Brain microvascular endothelial cell (primary cell): ENCODE measurements around the gene CEP72.
"Not testable (repeated sequence)": the region's sequence is repeated elsewhere in the genome, so short reads cannot be mapped to it uniquely, and the experiment has no call there.

Experiments
- DNase-seq: peaks from one replicate; pipeline ENCODE4 v3.0.0-alpha.2; 2020
- H3K27ac ChIP-seq: fragments of 250-450 bp; sonication (Bioruptor Pico); 2 replicates; pipeline ENCODE4 v1.5.1; 2020; ENCODE audit warnings: mild to moderate bottlenecking, moderate library complexity
- H3K27me3 ChIP-seq: fragments of 250-450 bp; sonication (Bioruptor Pico); replicated peaks from 2 replicates; pipeline ENCODE4 v1.5.1; 2020; ENCODE audit warnings: mild to moderate bottlenecking
- H3K36me3 ChIP-seq: fragments of 250-450 bp; sonication (Bioruptor Pico); replicated peaks from 2 replicates; pipeline ENCODE4 v1.5.1; 2020; ENCODE audit warnings: mild to moderate bottlenecking
- H3K4me3 ChIP-seq: 2 replicates; pipeline ENCODE4 v1.5.1; 2011; ENCODE audit warnings: low read depth, mild to moderate bottlenecking, control low read depth, low read length, moderate library complexity
- CTCF ChIP-seq: IDR thresholded peaks from 2 replicates; pipeline ENCODE4 v1.5.1; 2011; ENCODE audit warnings: low read depth, mild to moderate bottlenecking, moderate library complexity, low read length, control low read depth, inconsistent platforms; ENCODE audit errors: missing control alignments
- in situ Hi-C: cut with HindIII; loops from 2 replicates; pipeline ENCODE4 v1.10.0; 2017; ENCODE audit warnings: low sequenced_read_pairs, low pct_ligation_motif_present

The CEP72 gene

GRCh38 chr5:603081-603998, 8.8 kb upstream of the CEP72 start:
- Histone ChIP-seq H3K4me3 (no peak overlapping the region), H3K27ac (no peak overlapping the region), H3K27me3 (peaks cover 2% of the 10 kb centered on the region), H3K36me3 (no peaks in the 10 kb centered on the region)
- in situ Hi-C loops: no loop called here
- no peak for TF ChIP-seq CTCF
- no peak for DNase-seq

- no peak overlapping the region for H3K27ac ChIP-seq
- DNase-seq: no peak
- TF ChIP-seq CTCF: no peak
- H3K36me3 ChIP-seq: no peaks in the 10 kb centered on the region
- in situ Hi-C loops: no loop called here
- no peaks in the 10 kb centered on the region for H3K27me3 ChIP-seq
- no peak overlapping the region for H3K4me3 ChIP-seq
These were observed 7.7 kb upstream of the CEP72 start for GRCh38 chr5:604391-604831.

- in situ Hi-C loops, H3K27me3 ChIP-seq, DNase-seq, H3K36me3 ChIP-seq, H3K4me3 ChIP-seq, H3K27ac ChIP-seq: not testable (repeated sequence)
These were observed 7.0 kb upstream of the CEP72 start for GRCh38 chr5:605090-605489.

- H3K36me3 ChIP-seq: no peaks in the 10 kb centered on the region
- H3K4me3 ChIP-seq: no peak overlapping the region
- TF ChIP-seq CTCF: no peak
- in situ Hi-C loops: no loop called here
- DNase-seq: no peak
- H3K27me3 ChIP-seq: no peaks in the 10 kb centered on the region
- H3K27ac ChIP-seq: no peak overlapping the region
These were observed 6.1 kb upstream of the CEP72 start for GRCh38 chr5:606061-606460.

GRCh38 chr5:606526-607399, 5.4 kb upstream of the CEP72 start:
- no peak for DNase-seq

More at GRCh38 chr5:606526-607399, 5.4 kb upstream of the CEP72 start:
- Histone ChIP-seq H3K36me3 (no peaks in the 10 kb centered on the region), H3K27ac (no peak overlapping the region), H3K27me3 (no peaks in the 10 kb centered on the region), H3K4me3 (no peak overlapping the region)
- TF ChIP-seq CTCF: no peak
- in situ Hi-C loops: no loop called here
